ENCODE data around the gene RAB7B.

The RAB7B gene

GRCh38 chr1:205972491-205973168 is 30.6 kb downstream of the RAB7B start:
- no peak for DNase-seq

DNA sequence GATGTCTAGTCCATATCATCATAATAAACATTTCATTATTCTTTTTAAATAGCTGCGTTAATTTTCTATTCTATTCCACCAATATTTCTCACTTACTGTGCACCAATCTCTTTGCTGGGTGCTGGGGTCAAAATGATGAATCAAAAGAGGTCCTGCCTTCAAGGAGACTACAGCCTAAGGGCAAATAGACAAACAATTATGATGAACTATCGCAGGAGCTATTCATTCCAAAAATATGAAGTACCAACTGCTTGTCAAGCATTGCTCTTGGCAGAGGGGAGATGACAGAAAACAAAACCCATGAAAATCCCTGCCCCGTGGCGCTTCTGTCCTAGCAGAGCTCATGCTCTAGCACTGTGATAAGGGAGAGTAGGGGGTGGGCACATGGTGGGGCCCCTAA is 31.1 kb downstream of the RAB7B start:
- no peak for DNase-seq

- no peak for DNase-seq
These were observed 32.1 kb downstream of the RAB7B start for GRCh38 chr1:205971082-205971481.

- DNase-seq: no peak
These were observed 32.7 kb downstream of the RAB7B start for GRCh38 chr1:205970486-205970885.

- DNase-seq: no peak
These were observed 34.0 kb downstream of the RAB7B start for GRCh38 chr1:205969229-205969628.

GRCh38 chr1:205967554-205968335 is 35.5 kb downstream of the RAB7B start:
- no peak for DNase-seq

DNA sequence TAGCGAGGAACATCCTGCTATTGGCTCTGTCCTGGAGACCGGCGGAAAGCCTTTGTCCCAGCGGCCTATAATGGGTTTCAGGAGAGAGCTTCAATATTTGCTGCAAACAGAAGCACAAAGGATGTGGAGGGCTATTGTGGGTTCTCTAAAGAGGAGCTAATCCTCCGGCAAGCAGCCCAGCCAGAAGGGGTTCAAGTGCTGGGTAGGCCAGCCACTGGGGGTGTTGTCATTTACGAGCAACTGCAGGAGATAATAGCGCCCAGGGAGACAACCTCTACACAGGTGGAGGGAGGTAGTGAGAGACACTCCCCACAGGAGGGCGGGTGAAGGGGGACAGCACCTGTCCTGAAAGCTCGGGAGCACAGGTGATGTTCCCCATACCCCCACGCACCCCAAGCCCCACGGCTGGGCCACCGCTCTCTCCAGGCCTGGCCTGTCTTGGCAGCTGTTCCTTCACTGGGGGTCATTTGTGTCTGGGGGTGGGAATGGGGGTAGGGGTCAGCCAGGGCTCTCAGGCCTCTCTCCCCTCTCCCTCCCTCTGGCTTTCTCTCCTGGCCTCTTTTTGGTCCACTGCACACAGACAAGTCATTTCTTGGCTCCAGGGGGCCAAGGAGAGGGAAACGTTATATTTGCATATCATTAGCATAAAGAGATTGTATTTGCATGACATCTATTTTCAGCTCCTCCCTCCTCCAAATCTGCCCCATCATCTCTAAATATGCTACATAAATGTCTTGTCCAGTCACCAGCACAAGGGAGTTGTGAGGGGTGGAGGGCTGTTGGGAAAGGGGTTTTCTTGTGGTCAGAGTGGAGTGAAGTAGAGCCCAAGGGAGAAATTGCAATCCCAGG is 37.9 kb downstream of the RAB7B start:
- DNase-seq: no peak

DNA sequence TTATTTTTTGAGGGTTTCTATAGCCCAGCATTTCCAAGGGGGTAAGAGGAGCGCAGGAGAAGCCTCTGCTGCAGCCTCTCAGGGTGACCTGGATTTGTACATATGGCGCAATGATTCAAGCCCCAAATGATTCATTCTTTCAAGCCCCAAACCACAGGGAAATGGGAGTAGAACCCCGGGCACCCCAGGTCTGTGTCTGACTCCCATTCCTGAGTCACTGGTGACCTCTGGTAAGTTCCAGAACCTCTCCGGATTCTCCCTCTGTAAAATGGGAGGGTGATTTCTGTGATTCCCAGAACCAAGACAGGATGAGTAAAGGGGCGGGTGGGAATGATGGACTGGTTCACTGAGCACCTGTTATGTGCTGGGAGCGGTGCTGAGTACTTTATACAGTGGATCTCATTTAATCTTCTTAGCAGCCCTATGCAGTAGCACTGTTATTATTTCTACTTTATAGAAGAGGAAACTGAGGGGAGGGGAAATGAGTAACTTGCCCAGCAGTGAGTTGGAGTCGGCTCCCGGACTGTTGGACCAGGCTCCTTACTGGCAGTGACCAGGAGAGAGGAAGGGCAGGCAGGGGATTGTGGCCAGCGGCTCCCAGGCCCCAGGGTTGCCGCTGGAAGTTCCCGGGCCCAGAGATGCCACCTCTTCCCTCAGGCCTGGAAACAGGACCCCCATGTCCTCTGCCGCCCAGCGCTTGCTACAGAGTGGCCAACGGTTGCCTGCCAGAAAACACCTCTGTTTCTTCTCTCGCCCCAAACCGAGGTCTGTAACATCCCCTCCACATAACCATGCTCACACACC is 39.6 kb downstream of the RAB7B start:
- no peak for DNase-seq

DNA sequence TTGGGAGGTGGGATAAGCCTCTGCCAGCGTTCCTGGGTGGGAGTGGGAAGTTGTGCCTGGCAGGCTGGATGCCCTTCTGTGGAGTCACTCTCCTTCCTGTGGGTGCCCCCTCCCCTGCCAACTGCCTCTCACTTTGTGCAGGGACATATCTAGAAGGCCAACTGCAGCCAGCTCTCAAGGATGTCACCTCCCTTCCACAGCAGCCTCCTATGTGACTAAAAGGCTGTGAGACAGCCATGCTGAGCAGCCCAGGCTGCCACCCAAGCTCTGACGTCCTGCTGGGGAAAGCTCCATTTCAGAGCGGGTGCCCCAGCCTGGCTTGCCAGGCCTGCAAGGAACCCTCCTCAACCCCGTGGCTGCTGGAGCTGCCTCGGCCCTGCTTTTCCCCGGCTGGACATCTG is 40.4 kb downstream of the RAB7B start:
- no peak for DNase-seq

- DNase-seq: no peak
These were observed 41.0 kb downstream of the RAB7B start for GRCh38 chr1:205961991-205962820.

GRCh38 chr1:205961405-205961804 is 41.8 kb downstream of the RAB7B start:
- DNase-seq: no peak

DNA sequence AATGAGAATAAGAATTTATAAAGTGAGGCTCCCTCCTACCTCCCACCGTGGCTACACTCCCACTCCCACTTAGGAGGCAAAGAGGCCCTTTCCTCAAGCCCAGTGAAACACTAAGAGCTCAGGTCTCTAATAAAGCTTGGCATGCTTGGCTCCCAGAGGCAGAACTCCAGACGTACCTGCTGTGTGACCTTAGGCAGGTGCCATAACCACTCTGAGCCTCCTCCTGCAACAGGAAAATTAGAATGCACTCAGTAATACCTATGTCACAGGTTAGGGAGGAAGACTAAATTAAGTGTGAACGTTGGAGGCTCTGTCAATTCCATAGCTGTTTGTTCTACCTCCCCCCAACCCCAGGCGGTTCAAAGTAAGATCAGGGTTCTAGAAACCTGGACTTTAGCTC is 43.4 kb downstream of the RAB7B start:
- DNase-seq: no peak

DNA sequence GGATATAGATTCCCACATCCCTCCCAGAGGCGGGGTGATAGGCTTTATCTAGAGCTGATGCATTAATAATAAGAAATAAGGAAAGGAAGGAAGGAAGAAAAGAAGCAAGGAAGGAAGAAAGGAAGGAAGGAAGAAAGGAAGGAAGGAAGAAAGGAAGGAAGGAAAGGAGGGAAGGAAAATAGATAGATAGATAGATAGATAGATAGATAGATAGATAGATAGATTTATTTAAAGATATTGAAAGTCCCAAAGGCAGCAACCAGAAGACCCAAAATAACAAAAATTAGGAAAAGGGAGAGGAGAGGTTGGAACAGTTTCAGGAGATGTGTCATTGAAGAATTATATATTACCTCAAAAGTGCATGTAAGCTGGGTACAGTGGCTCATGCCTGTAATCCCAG is 47.7 kb downstream of the RAB7B start:
- no peak for DNase-seq

DNA sequence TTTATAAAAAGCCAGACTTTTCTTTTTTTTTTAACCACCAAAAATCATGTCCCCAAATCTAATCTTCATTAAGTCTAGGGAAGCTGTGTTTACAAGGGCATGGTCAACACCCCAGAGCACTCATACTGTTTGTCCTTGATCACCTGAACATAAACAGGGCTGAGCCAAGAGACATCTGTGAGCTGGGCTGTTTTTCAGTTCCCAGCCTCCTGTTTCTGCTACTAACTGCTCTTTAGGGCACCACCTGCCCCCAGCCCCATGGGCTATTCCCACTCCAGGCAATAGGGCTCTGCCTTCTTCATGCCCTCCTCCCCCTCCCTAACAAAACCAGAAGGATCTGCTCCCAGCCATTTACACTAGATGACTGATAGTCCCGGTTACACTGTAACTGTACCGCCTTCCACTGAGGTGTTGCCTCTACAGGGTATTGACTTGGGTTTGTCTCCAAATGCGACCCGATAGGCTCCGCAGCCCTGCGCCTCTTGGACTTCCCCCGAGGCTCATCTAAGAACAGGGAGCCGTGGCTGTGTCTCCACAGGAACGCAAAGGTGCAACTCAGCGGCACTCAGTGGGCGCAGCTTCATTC is 48.3 kb downstream of the RAB7B start:
- no peak for DNase-seq

GRCh38 chr1:205951746-205952145 is 51.4 kb downstream of the RAB7B start:
- DNase-seq: no peak

DNA sequence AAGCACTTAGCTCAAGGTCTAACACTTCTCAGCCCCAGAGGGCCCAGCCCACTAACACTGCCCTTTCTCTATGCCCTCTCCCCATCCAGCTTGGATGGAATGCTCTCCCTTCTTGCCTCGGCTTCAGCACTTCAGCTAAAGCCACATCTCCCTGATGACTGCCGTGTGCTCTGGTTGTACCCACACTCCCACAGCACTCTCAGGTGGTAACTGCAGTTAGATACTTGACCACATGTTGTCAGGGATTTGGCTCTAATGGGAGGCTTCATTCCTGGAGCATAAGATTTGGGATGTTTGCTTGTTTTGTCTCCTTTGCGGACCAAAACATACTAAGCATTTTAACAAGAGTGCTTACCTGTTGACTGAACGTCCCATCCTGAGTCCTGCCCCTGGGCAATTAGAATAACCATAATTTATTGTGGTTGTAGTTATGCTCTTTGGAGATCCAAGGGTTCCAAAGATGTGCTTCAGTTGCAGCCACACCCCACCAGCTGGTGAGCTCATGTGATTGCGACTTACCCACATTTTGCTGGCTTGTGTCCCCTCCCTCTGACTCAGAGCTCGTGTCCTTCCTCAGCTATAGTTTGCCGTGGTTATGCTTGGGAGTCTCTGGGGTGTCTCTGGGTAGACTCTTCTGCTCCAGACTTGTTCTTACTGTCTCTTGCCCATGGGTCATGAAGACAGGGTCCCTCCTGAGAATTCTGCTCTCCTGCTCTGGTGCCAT is 52.2 kb downstream of the RAB7B start:
- DNase-seq: no peak

DNA sequence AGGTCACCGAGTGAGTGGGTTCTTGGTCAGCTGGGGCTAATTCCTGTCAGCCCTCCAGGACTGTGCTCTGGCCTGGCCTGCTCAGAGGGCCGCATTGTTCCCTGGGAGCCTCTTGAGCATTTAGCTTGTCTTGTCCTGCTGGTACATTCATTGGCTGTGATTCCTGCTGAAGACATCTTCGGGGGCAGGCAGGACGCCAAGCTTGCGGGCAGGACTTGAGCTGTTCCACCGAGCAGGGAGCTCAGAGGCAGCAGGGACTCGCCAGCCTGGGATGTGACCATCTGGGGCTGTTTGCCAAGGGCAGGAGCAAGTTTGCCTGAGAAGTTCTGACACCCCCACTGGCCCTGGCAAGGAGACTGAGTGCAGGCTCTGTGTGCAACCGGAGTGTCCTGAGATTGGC is 52.9 kb downstream of the RAB7B start:
- DNase-seq: no peak

DNA sequence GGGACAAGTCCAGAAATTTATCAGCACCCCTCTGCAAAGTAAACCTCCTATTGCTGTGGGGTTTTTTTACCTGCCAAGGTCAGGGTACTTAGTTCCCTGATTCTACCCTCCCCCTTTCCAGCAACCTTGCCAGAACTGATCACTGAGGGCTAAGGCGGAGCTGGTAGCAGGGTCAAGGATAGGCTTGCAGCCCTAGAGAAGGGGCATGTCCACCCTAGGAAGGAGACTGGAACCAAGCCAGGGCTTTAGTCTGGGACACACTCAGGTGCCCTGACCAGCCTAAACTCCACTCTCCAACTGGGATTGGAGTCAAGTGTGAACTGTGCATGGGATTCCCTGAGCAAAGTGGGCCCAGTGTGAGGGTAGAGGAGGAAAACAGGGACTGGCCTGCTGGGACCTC is 53.4 kb downstream of the RAB7B start:
- DNase-seq: no peak

- no peak for DNase-seq
These were observed 54.3 kb downstream of the RAB7B start for GRCh38 chr1:205948886-205949285.

GRCh38 chr1:205948039-205948438 is 55.2 kb downstream of the RAB7B start:
- DNase-seq: no peak

DNA sequence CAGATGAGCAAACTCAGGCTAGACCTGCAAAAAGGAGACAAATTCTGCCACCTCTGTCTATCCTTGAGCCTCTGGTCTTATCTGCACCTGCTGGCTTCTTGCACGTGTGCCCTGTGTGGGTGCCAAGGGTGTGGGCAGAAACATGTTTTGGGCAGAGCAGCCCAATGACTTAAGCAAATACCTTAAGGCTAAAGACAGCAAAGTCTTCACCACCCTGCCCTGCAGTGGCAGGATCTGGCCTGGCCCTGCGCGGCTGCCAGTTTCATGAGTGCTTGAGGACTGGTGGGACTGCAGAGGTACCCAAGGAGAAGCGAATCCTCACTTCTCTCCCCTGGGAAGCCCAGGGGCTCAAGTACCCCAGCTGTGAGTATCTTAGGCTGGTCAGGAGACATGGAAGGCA is 56.2 kb downstream of the RAB7B start:
- DNase-seq: no peak
